NCI-H345 treated with DMSO at 0.1 percent for 48 hours (cell line): ENCODE results near the gene FBN1.

ENCODE experiments used
- DNase-seq: peaks from one replicate; lab custom pipeline; 2025; ENCODE audit not compliant: unreplicated experiment; lab: John Stamatoyannopoulos, UW

FBN1 gene

DNA sequence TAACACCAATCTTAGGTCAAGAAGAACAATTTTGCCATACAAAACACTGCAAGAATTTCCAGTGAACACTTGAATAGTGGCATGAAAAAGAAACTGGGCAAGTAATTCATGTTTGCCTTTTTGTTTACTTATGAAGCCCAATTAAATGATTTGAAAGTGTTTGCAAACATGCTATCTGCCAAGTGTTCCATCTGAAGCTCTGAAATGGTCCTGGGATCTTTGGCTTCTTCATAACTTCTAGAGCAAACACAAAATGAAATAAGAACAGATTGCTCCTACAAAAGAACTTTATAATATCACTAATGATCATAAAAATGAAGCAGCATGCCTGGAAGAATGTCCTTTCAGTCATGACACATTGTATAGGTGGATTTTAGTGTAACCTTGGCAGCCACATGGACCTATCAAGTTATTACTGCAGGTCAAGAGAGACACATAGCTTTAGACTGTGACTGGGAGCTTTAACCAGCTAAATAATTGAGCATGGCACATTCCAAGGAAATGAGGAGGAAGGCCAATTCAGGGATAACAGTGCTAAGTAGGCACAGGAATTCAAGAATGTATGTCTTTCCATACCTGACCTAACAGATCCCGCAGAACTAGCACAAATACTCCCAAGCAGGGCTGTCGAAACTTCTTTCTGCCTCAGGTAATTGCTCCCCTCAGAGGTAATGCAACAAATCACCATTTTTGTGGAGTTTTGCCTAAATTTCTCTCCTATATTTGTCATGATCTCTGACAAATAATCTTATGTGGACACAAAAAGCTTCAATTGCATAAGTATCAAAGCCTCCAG, 169.7 kb downstream of the FBN1 start:
- DNase-seq, result no peak

DNA sequence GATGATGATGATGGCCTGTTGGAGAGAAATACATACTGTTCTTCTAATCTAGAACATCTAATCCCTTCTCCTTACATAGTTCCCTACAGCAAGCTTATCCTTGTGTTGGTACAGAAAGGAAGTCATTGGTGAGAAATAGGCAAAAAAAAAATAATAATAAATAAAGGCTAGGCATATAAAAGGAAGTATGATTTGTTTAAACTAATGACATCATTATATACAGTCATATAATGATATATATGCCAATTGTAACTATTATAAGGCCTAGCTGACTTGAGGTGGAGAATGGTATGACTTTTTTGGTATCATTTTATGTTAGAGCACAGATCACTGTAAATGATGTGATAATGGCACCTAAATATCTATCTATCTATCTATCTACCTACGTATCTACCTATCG, 171.8 kb downstream of the FBN1 start:
- no peak for DNase-seq

DNA sequence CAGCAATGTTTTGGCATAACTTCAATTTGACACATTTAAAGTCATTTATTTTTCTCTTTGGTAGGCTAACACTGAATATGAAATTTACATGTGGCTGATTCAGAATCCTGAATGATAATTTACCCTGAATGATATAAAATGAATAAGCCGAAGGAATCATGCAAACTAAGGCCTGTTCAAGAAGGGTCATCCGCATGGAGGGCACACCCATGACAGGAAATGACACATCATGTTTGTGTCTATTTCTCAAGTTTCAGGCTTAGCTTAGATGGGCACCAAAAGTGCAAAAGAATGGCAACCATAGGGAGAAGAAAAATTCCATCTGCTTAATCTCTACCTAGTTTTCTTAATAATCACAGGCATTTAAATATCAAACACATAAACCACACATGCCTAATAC, 172.8 kb downstream of the FBN1 start:
- no peak for DNase-seq

DNA sequence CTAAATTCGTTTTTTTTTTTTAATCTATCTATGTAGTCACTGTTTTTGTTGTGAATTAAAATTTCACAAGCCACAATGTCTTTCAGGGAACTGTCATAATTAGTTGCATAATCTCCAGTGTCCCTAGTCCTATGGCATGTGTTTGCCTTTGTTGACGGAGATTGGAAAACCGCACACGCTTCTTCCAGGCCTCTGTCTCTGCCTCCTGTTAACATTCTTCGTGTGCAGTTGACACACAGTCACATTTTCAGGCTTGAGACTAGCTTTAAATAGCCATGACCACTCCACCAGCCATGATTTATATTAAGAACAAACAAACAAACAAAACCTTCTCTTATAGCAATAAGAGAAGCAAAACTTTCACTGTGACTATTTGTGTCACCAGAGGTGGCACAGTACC, 174.4 kb downstream of the FBN1 start:
- DNase-seq, result no peak

DNA sequence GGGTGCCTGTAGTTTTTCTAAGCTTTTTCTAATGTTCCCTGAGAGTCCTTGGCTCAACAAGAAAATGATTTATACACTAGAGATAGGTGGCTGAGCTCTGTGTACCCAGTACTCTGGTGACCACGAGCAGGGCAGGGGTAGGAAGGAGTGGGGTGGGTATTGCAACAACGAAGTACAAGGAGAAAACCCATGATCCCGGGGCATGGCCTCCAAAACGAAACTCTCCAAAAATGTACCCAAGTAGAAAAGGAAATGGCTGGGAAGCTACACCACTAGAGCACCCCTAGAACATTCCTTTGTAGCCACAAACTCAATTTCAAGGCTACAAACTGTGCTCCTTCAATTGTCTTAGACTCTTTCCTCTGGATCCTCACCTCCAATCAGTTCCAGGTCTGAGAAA, 175.4 kb downstream of the FBN1 start:
- DNase-seq, result no peak

DNA sequence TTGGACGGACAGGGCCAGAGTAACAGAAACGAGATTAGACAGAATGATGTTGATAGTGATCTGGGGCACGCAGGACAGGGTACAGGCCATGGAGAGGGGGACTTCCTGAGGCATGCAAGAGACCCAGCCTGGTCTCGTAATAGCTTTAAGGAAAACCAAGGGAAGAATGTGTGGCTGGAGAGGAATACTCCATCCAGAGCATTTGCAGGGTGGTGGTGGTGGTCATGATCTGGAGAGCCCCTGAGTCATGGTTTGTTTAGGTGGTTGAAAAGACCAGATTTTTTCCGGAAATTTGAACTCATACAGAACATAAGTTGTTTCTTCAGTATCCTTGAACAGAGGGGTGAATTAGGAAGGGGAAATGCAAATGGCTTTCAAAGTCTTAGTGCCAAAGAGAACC, 175.8 kb downstream of the FBN1 start:
- no peak for DNase-seq

DNA sequence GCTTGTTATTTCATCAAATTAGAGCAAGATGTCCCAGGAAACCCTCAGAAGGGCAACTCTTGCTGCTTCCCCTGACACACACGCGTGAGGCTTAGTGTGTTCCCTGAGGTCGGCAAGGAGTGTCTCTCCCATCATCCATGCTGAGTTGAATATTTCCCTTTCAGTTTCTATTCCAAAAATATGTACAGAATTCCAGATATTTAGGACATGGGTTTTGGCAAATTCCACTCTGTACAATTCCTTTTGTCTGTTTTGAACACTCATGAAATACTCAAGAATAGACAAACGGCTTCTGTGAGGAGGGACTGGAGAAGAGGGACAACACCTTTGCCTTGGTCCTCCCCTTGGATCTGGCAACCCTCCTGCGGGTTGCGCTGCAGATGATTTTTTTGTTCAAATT, 176.2 kb downstream of the FBN1 start:
- DNase-seq, result no peak

DNA sequence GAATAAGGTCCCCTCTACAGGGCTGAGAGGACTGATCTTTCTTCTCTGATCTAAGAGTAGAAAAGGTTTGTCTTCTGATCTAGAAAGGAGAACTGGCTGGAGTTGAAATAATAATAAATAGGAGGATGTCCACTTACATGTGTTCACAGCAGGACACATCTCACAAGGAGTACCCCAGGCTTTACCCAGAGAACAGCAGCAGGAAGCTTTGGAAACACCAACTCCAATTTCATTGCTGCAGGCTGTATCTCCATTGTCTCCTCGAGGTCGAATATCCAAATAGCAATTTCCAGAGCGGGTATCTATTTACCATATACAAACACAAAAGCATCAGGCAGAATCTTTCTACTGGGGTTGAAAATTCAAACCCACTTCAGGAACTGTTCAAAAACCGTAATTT, 177.7 kb downstream of the FBN1 start:
- DNase-seq, result no peak

DNA sequence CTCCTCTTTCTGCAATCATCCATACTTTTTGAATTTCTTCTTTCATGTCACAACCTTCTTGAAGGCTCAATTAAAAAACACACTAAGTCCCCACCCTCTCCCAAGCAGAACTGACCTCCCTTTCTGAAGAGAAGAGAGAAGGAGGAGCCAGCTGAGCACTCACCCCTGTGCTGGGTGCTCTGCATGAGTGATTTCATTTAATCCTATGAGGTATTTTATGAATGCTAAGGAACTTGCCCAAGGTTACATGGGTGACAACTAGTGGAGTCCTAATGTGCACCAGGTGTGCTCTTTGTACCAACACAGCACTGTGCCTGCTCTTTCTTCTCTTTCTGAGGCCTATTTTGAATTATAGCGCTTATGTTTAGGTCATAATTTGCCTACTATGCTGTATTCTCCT, 178.7 kb downstream of the FBN1 start:
- DNase-seq, result no peak

DNA sequence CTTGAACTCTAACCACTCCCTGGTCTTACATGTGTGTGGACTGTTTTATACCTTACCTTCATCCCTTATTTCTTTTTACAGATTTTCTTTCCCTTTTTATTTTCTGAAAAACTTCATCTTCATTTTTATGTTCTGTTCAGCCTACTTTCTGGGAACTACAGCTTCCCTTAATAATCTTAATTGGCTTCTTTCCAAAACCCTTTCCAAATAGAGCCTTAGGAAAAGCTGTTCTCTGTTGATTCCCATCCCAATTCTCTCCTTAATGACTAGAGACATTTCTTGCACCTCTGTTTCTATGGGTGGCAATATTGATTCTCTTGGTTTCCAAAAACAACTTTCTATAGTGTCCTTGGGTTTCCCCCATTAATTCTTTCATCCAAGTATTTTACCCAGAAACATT, 179.4 kb downstream of the FBN1 start:
- no peak for DNase-seq

DNA sequence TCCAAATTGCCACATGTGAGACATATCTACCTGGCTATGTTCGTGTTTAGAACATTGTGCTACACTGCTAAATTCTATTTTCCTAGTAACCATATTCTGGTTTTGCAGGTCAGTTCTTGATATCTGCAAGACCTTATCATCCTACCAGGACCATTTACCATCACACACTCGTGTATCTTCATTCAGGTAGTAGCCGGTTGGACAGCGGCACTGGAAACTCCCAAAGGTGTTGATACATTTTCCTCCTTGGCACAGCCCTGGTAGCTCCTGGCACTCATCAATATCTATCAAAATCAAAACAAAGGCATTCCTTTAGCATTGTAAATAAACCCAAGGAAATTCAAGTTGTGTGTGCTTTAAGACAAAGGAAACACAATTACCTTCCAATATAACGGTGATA, 180.1 kb downstream of the FBN1 start:
- no peak for DNase-seq

DNA sequence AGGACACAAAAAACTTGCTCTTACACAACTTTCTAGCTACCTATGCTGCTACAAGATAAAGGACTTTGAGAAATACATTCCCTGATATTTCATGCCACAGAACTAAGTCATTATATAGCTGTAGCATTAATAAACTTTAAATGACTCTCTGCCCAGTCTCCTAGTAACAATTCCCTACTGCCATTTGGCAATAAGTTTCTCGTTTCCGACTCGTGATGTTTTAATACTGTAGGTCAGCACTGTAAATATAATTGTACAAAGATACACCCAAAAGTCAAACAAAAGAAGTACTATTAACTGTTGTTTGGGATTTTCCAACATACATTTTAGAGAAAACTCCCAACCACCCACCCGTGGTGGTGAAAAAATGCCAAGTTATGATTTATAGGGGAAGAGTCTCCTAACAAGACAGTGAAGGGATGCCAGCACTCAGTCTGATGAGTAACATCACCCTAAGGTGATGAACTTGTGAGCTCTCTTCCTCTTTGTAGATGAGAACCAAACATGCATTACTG, 182.1 kb downstream of the FBN1 start:
- DNase-seq, result no peak

DNA sequence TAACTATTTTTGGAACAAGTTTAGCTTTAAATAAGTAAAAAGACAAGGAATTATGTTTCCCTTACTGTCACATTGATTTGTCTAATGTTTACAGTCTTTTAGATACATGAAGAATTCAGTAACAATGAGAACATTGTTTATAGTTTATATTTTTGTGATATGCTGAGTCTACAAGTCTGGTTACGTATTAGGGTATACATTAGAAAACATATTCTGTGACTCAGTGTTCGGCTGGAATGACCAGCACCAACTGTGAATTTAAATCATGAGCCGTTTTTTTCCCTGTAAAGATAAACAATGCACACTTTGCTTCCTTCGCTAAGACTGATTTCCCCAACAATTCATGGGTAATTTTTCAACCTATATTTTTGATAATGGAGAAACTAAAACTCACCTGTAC, 182.8 kb downstream of the FBN1 start:
- DNase-seq, result no peak

DNA sequence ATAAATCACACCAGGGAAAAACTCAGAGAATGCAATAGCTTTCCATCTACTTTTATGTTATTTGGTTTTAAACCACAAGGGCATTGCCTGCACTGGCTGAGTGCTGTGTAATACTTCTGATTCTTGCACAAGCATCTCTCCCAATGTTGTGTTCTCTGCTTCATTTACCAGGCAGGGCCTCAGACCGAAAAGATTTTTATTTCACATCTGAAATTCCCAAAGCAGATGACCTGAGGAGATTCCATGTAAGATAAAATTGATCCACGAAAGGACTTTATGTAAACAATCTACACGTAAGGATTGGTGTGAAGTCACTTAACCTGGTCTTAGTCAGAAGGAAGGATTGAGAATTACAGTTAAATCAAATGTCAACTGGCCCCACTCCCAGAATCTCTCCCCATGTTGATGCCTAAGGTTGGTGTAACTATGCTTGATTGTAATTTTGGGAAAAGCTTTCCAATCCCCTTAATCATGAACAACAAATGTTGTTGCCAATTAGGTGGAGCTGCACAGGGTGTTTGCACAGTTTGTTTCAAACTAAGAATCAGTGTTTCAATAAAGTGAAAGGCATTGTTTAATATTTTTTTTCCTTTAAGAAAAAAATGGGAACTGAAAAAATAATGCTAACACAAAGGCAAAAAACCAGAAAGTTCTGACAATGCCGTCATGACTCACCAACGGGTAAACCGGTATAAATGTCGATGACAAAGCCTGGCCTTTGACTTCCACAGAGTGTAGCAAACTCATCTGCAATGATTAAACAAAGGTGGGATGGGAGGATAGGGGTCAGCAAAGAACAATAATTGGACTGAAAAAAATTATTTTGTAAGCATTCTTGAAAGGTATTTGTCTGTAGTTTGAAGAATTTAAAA, 185.7 kb downstream of the FBN1 start:
- DNase-seq, result no peak

DNA sequence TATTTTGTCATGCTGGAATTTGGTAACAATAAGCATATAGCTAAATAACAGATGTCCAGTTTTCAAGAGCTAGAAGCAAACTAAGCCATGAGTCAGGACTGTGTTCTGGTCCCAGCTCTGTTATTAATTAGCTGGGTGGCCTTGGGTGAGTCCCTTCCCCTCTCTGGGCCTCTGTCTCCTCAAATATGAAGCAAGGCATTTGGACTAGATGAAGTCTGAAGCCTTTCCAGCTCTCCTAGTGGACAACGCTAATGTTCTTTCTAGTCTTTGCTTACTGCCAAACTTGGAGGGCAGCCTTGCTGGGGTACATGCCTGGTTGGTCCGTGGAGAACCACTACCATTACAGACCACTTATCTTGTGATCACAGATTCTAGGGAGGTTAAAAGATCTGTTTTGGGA, 186.6 kb downstream of the FBN1 start:
- no peak for DNase-seq

DNA sequence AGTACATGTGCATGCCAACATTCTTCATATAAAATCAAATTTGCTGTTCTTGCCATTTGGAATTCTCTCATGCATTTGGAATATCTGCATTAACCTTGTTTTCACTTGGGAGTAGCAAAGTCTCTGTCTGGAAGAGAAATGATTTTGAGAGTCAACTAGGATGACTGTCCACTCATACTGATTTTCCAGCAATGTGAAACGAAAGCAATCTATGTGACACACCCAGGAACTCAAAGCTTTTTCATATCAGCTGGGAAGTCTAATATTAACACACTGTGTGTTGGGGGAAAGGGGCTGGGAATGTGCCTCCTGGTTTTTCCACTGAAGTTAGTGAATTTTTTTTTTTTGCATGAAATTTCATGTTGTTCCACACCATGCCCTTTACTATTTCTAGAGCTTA, 189.4 kb downstream of the FBN1 start:
- no peak for DNase-seq

DNA sequence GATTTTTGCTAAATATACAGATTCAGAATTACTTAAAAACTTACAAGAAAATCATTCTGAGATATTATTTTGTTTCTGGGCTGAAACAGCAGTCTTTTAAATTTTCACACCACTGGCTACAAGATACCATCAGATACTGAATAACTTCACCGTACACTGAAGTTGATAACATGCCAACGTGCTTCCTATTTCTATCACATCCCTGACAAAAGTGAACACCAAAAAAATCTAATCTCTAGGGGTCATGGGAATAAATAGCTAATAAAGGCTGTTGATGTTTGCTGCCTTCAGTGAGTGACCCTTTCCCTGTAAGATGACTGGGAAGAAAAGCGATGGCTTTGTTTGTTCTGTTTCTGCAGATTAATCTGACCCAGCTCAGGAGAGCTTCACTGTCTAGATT, 193.8 kb downstream of the FBN1 start:
- DNase-seq, result no peak

DNA sequence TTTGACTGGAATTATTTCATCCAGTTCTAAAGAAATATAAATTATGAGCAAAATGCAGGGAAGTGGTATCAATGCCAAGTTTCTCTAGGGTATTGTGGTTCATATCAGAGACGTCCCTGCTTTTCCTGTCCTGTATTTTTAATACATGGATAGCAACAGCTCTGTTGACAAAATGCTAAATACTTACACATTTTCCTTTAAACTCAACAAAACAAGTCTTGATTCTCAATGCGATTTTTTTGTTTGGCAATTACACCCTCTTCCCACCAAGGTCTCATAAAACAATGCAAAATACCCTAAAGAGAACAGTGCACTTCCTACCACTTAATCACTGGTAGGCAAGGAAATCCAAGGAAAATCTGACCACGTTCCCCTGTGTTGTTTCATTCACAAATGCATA, 194.3 kb downstream of the FBN1 start:
- DNase-seq, result no peak

DNA sequence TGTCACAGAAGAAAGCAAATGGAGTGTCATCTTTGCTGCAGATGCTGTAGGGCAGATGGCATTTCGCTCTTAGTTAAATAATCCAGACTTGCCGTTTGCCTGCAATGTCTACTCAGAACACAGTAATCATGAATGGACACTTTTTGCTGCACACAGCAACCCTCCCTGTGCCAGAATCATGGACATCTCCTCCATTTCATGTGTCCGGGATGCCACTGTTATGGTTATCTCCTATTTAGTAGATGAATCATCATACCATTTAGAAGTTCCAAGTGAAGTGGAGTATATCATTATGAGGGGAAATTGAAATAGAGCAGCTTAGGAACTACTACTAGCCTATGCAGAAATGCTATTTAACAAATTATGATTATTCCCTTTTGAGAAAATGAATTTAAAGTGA, 195.8 kb downstream of the FBN1 start:
- no peak for DNase-seq

DNA sequence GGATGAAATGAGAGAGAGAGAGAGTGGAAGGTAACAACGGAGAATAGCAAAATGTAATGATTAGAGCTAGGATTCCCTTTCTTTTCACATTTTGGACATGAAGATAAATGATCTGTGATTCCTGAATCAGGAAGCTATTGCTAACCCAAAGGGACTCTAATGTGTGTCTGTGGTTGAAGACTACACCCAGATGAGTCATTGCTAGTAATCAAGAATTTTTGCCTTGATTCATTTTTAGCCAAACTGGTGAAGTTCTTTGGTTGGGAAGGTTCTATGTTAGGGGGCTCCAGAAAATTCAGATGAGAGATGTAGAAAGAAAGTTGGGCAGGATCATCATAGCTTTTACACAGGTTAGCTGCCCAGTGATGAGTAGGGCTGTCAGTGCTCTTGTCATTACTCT, 197.9 kb downstream of the FBN1 start:
- DNase-seq, result no peak

DNA sequence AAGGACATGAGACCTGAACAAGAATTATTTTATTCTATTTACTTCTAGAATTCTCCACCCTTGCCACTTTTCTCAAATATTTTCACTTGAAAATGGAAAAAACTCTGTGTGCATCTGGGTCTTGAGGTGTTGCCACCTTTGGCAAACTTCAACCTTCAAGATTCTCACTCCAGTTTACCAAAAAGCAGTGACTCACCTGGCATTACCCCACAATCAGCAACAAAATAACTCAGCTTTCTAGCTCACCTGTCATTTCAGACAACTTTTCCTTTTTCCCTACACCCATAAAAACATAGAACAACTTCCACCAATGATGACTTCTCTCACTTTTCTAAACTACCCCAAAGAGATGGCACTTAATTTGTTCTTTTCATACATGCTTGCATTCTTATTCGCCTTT, 198.5 kb downstream of the FBN1 start:
- DNase-seq, result no peak

DNA sequence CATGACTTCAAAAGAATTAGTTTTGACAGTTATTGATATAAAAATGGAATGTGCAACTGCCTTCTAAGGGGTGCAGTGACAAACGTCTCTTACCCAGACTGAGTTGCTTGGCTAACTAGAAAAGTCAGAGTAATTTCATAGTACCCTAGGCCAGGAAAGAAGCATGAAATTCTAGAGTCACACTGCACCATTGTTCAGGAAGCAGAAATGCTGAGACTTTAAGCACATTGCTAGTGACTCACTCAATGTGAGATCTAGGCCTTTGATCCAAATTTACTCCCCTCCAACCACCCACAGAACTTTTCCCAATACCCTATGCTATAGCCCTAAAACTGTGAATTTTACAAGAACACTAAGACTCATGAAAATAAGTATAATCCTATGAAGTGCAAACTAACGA, 203.5 kb downstream of the FBN1 start:
- DNase-seq, result no peak
